B cell (primary cell): ENCODE results near the gene NLRP5. TPM values are rescaled to one million over a fixed set of nuclear protein-coding genes. Genes with fewer than 3 reads are reported as not detected.

Source experiments
- ATAC-seq: fragments of 200-7000 bp; cut with Tn5 transposase; one replicate; pipeline ENCODE4 v1.10.0; 2021; ENCODE audit warnings: low read depth, mild to moderate bottlenecking, moderate number of reproducible peaks, moderate library complexity
- CTCF ChIA-PET: fragments of 350-600 bp; sonication (Branson Sonifier 250); formaldehyde crosslinking; loops from one replicate; lab custom pipeline; 2021; ENCODE audit warnings: antibody characterized with exemption, inconsistent platforms; lab: Charles Lee
- POLR2A ChIA-PET: fragments of 350-600 bp; sonication (Branson Sonifier 250); formaldehyde crosslinking; loops from one replicate; lab custom pipeline; 2021; ENCODE audit warnings: antibody characterized with exemption; lab: Charles Lee
- DNase-seq: peaks from one replicate; pipeline ENCODE4 v3.0.0; 2013
- H2AFZ ChIP-seq: 2 replicates; pipeline ENCODE4 v1.6.1; 2012; ENCODE audit warnings: mild to moderate bottlenecking, low read depth, low read length; ENCODE audit not compliant: insufficient read depth, poor library complexity, severe bottlenecking
- H3K27ac ChIP-seq, 2 donors: 1 replicate in 1 of 2; 2 replicates in 1 of 2; pipeline ENCODE4 v1.5.1; 2012 to 2013; ENCODE audit warnings: low read length in 2 of 2, mild to moderate bottlenecking in 2 of 2, moderate library complexity in 1 of 2
- H3K27me3 ChIP-seq, 4 experiments: fragments of 200-600 bp in 1 of 4; sonication (generic) in 1 of 4; replicated peaks in 1 of 4; 1 replicate in 2 of 4; 2 replicates in 2 of 4; pipeline versions ENCODE4 v1.6.1 to v1.7.0; 2013 to 2016; ENCODE audit warnings: low read length in 3 of 4, mild to moderate bottlenecking in 2 of 4, mixed read lengths in 1 of 4, moderate library complexity in 1 of 4; ENCODE audit not compliant: insufficient read depth in 4 of 4, control insufficient read depth in 3 of 4; ENCODE audit errors: control extremely low read depth in 1 of 4
- H3K36me3 ChIP-seq, 2 experiments: replicated peaks in 1 of 2; 1 replicate in 1 of 2; 2 replicates in 1 of 2; pipeline versions ENCODE4 v1.6.1 to v1.7.1; 2013; ENCODE audit warnings: low read length in 1 of 2; ENCODE audit not compliant: insufficient read depth in 2 of 2, control insufficient read depth in 1 of 2; ENCODE audit errors: control extremely low read depth in 1 of 2, extremely low read depth in 1 of 2
- H3K4me1 ChIP-seq, 2 donors: fragments of 200-600 bp in 1 of 2; sonication (generic) in 1 of 2; 1 replicate in 1 of 2; 2 replicates in 1 of 2; pipeline versions ENCODE4 v1.5.1 to v1.6.1; 2013 to 2017; ENCODE audit warnings: low read length in 2 of 2; ENCODE audit not compliant: control insufficient read depth in 2 of 2, insufficient read depth in 2 of 2
- H3K4me2 ChIP-seq: replicated peaks from 2 replicates; pipeline ENCODE3; 2012; ENCODE audit warnings: mild to moderate bottlenecking, low read depth, low read length; ENCODE audit not compliant: poor library complexity, severe bottlenecking
- H3K4me3 ChIP-seq, 5 experiments: fragments of 200-600 bp in 1 of 5; sonication (generic) in 1 of 5; 1 replicate in 3 of 5; 2 replicates in 2 of 5; pipeline versions ENCODE4 v1.5.1 to v1.7.0; 2011 to 2016; ENCODE audit warnings: low read length in 4 of 5, mild to moderate bottlenecking in 4 of 5, low read depth in 2 of 5, control low read depth in 1 of 5, moderate library complexity in 1 of 5; ENCODE audit not compliant: insufficient read depth in 1 of 5; ENCODE audit errors: control extremely low read depth in 1 of 5, extremely low read depth in 1 of 5
- H3K79me2 ChIP-seq: fragments of 200-600 bp; sonication (generic); one replicate; pipeline ENCODE4 v1.6.0; 2016; ENCODE audit warnings: low read length; ENCODE audit not compliant: control insufficient read depth, insufficient read depth
- H3K9ac ChIP-seq: fragments of 200-600 bp; sonication (generic); 2 replicates; pipeline ENCODE4 v1.6.1; 2017; ENCODE audit warnings: mild to moderate bottlenecking, low read length, moderate library complexity
- H3K9me3 ChIP-seq, 3 donors: one replicate each; pipeline versions ENCODE4 v1.6.1 to v1.7.1; 2013; ENCODE audit warnings: low read length in 2 of 3; ENCODE audit not compliant: control insufficient read depth in 2 of 3, insufficient read depth in 1 of 3; ENCODE audit errors: control extremely low read depth in 1 of 3
- H4K20me1 ChIP-seq: 2 replicates; pipeline ENCODE4 v1.6.0; 2012; ENCODE audit warnings: mild to moderate bottlenecking, low read length; ENCODE audit not compliant: insufficient read depth, control insufficient read depth, poor library complexity, severe bottlenecking
- H3K27ac Mint-ChIP-seq: one replicate; pipeline ENCODE4 v1.8.0; 2021; ENCODE audit warnings: mixed read lengths
- H3K27me3 Mint-ChIP-seq: one replicate; pipeline ENCODE4 v1.8.0; 2021; ENCODE audit warnings: mixed read lengths
- H3K4me1 Mint-ChIP-seq: one replicate; pipeline ENCODE4 v1.8.0; 2021; ENCODE audit warnings: mixed read lengths
- H3K4me3 Mint-ChIP-seq: one replicate; pipeline ENCODE4 v1.8.0; 2021; ENCODE audit warnings: mixed read lengths
- H3K9me3 Mint-ChIP-seq: one replicate; pipeline ENCODE4 v1.8.0; 2022; ENCODE audit warnings: mixed read lengths; ENCODE audit not compliant: insufficient read depth
- EZH2 ChIP-seq: IDR thresholded peaks from 2 replicates; pipeline ENCODE4 v1.6.1; 2012; ENCODE audit warnings: borderline replicate concordance, low read depth, mild to moderate bottlenecking, moderate library complexity, low read length; ENCODE audit not compliant: insufficient read depth, poor library complexity, severe bottlenecking
- WGBS: methylation state at CpG from one replicate; pipeline ENCODE4 v1.1.5; 2013; ENCODE audit warnings: missing lambda C conversion rate; ENCODE audit not compliant: insufficient coverage; 5-methylcytosine and 5-hydroxymethylcytosine counted together
- intact Hi-C: fragments of 100-400 bp; cut with micrococcal nuclease; formaldehyde crosslinking; loops from one replicate; pipeline ENCODE4 v1.10.0; 2022
- polyA plus RNA-seq: library from polyadenylated mRNA; depleted of rRNA; stranded (reverse); fragments of >200 nt; gene quantifications from 2 replicates; pipeline ENCODE4 v1.2.3, GENCODE V29; 2012
- total RNA-seq, 2 donors: library from RNA; stranded (reverse); fragments of 120-200 nt in 1 of 2; gene quantifications; 1 replicate in 1 of 2; 2 replicates in 1 of 2; pipeline versions ENCODE4 v1.2.3 to v1.2.4, GENCODE V29; 2013 to 2022
- TF ChIP-seq, protein P1 (sequence below): fragments of 200-600 bp; IDR thresholded peaks from one replicate; pipeline ENCODE4 v1.8.0; 2022; ENCODE audit warnings: antibody characterized with exemption, mild to moderate bottlenecking

Gene NLRP5
- total and polyA plus RNA-seq, 2 donors (not counting 1 experiment from before 2014, with no cell fraction given) = not detected

DNA sequence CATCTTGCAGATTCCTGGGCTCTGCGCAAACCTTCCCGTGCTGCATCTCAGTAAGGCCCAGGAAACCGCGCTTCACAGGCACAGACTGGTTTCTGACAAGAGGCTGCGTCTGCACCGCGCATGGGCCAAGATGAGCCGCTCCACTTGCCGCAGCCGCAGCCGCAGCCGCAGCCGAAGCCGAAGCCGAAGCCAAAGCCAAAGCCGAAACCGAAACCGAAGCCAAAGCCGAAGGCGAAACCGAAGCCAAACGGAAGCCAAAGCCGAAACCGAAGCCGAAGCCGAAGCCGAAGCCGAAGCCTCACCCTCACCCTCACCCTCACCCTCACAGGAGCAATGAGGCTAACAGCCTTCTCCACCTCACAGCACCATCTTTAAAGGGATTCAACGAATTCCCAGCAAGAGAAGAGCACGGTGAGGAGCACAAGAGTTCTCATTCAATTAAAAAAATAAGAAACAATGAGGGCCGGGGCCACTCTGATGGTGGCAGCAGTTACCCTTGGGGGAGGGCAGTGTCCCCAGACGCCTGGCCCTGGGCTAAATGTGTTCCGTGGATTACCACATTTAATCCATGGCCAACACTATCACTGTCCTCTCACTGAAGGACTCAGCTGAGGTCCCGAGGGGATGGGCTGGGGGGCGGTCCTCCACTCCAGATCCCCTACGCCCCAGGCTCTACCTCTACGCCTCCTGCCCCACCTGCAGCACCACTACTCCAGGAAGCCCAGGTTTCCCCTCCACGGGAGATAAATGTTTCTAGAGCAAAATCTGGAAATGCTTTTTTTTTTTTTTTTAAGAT, 105.4 kb downstream of the NLRP5 start:
- Mint-ChIP-seq H3K27me3 (no peaks in the 10 kb centered on the region), H3K9me3 (no peaks in the 10 kb centered on the region), H3K27ac (no peak overlapping the region), H3K4me3 (no peak overlapping the region), H3K4me1 (peaks cover 7% of the 10 kb centered on the region)
- Histone ChIP-seq H3K9ac (no peak overlapping the region), H3K4me2 (no peak overlapping the region), H3K4me1 (no peaks in the 10 kb centered on the region), H3K27me3 (no peaks in the 10 kb centered on the region), H3K36me3 (peaks cover 0 to 23% of the 10 kb centered on the region in 2 experiments), H2AFZ (no peak overlapping the region), H4K20me1 (peaks cover 80% of the 10 kb centered on the region), H3K4me3 (no peak overlapping the region), H3K9me3 (peaks cover 0 to 6% (median 0%) of the 10 kb centered on the region in 3 donors), H3K27ac (no peak overlapping the region), H3K79me2 (peaks cover 52% of the 10 kb centered on the region)
- intact Hi-C loops = no loop called here
- TF ChIP-seq EZH2 = no peak
- TF ChIP-seq, protein P1, sequence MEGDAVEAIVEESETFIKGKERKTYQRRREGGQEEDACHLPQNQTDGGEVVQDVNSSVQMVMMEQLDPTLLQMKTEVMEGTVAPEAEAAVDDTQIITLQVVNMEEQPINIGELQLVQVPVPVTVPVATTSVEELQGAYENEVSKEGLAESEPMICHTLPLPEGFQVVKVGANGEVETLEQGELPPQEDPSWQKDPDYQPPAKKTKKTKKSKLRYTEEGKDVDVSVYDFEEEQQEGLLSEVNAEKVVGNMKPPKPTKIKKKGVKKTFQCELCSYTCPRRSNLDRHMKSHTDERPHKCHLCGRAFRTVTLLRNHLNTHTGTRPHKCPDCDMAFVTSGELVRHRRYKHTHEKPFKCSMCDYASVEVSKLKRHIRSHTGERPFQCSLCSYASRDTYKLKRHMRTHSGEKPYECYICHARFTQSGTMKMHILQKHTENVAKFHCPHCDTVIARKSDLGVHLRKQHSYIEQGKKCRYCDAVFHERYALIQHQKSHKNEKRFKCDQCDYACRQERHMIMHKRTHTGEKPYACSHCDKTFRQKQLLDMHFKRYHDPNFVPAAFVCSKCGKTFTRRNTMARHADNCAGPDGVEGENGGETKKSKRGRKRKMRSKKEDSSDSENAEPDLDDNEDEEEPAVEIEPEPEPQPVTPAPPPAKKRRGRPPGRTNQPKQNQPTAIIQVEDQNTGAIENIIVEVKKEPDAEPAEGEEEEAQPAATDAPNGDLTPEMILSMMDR = no peak
- no peak for DNase-seq
- ATAC-seq = no peak
- ChIA-PET CTCF (interaction anchor here (1.1 to 1.4 kb wide), 2 partner anchors 13 to 26 kb away, joined by 3 read pairs; no protein-coding TSS in a partner anchor), POLR2A (no interaction called here)
- WGBS = 97% methylated on average over 34 of the region's 38 CpGs
